Ishikawa (cell line): Measurements from ENCODE around the gene GLT8D2.

Source experiments
- CEBPB ChIP-seq: IDR thresholded peaks from 2 replicates; pipeline ENCODE4 v1.6.1; 2012
- CREB1 ChIP-seq: IDR thresholded peaks from 2 replicates; pipeline ENCODE4 v1.6.1; 2012; ENCODE audit warnings: low read depth
- EGR1 ChIP-seq: IDR thresholded peaks from 2 replicates; pipeline ENCODE4 v1.6.1; 2012
- EP300 ChIP-seq: IDR thresholded peaks from 2 replicates; pipeline ENCODE4 v1.6.1; 2012; ENCODE audit warnings: borderline replicate concordance
- FOXM1 ChIP-seq: IDR thresholded peaks from 2 replicates; pipeline ENCODE4 v1.6.1; 2012; ENCODE audit warnings: low read depth, borderline replicate concordance
- MAX ChIP-seq: IDR thresholded peaks from 2 replicates; pipeline ENCODE4 v1.6.1; 2012
- NFIC ChIP-seq: IDR thresholded peaks from 2 replicates; pipeline ENCODE4 v1.6.1; 2012
- RAD21 ChIP-seq: IDR thresholded peaks from 2 replicates; pipeline ENCODE4 v1.6.1; 2012; ENCODE audit warnings: low read depth
- REST ChIP-seq: IDR thresholded peaks from 2 replicates; pipeline ENCODE4 v1.6.1; 2012; ENCODE audit warnings: low read depth, mild to moderate bottlenecking
- TAF1 ChIP-seq: IDR thresholded peaks from 2 replicates; pipeline ENCODE4 v1.6.1; 2012; ENCODE audit warnings: low read depth, mild to moderate bottlenecking
- TCF12 ChIP-seq: IDR thresholded peaks from 2 replicates; pipeline ENCODE4 v1.6.1; 2012; ENCODE audit warnings: low read depth
- TEAD4 ChIP-seq: IDR thresholded peaks from 2 replicates; pipeline ENCODE4 v1.6.1; 2012
- YY1 ChIP-seq: IDR thresholded peaks from 2 replicates; pipeline ENCODE4 v1.6.1; 2012; ENCODE audit warnings: low read depth
- ZBTB7A ChIP-seq: IDR thresholded peaks from 2 replicates; pipeline ENCODE4 v1.6.1; 2012; ENCODE audit warnings: low read depth
- TF ChIP-seq, protein P1 (sequence below): IDR thresholded peaks from 2 replicates; pipeline ENCODE4 v1.6.1; 2012

GLT8D2 gene

DNA sequence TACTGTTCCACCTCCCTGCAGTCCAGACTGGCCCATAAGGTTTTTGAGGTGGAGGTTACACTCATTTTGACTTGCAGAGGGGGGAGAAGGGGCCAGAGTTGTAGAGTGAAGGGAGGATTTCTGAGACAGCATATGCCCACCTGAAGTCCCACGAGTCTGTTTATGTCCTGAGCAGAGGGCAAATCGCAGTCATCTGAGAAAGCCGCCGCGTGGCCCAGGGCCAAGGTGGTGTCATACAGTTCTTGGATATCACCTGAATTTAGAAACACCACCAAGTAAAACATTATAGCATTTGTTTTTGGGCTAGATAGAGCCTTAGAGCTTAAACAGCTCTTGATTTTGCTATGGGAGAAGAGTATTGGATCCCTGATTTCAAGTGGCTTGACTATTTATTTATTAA is 53.4 kb downstream of the GLT8D2 start:
- TF ChIP-seq YY1 (no peak), TEAD4 (no peak), CEBPB (no peak), RAD21 (no peak), NFIC (no peak), ZBTB7A (no peak), TAF1 (no peak), CREB1 (no peak), MAX (no peak), EP300 (no peak), TCF12 (no peak), FOXM1 (no peak), EGR1 (no peak)
- TF ChIP-seq, protein P1, sequence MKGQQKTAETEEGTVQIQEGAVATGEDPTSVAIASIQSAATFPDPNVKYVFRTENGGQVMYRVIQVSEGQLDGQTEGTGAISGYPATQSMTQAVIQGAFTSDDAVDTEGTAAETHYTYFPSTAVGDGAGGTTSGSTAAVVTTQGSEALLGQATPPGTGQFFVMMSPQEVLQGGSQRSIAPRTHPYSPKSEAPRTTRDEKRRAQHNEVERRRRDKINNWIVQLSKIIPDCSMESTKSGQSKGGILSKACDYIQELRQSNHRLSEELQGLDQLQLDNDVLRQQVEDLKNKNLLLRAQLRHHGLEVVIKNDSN = no peak

DNA sequence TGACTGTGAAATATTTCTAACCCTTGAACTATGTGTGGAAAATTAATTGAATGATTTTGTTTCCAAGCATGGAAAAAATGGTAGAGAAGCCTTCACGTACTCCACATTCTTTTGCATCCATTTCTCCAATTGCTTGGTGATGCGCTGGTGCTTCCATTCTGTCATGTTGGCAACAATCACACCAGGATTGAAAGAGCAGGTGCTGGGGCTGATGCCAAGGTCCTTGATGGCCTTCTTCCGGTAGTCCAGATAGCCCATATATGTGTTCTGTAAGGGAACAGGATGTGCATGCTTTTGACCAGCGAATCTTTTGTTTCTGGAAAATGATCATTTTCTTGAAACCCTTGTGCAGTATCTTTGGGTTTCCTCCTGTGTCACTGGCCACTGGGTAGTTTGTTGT is 55.8 kb downstream of the GLT8D2 start:
- TF ChIP-seq YY1 (no peak), MAX (no peak), RAD21 (no peak)

DNA sequence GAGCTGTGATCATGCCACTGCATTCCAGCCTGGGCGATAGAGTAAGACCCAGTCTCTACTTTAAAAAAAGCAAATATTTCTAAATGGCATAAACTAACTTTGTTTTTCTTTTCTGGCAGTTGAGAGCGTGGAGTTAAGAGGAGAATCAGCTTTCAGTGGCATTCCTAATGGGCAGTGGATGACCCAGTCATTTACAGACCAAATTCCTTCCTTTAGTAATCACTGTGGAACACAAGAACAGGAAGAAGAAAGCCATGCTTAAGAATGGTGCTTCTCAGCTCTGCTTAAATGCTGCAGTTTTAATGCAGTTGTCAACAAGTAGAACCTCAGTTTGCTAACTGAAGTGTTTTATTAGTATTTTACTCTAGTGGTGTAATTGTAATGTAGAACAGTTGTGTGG is 63.2 kb downstream of the GLT8D2 start:
- no peak for TF ChIP-seq EP300
- TF ChIP-seq EGR1 = no peak
- no peak for TF ChIP-seq MAX
- no peak for TF ChIP-seq RAD21
- TF ChIP-seq FOXM1 = no peak
- TF ChIP-seq CEBPB = no peak
- TF ChIP-seq NFIC = no peak
- TF ChIP-seq, protein P1 = no peak
- TF ChIP-seq CREB1 = no peak
- TF ChIP-seq YY1 = no peak
- TF ChIP-seq REST = no peak
- no peak for TF ChIP-seq ZBTB7A
- no peak for TF ChIP-seq TAF1
- TF ChIP-seq TEAD4 = no peak
- TF ChIP-seq TCF12 = no peak

DNA sequence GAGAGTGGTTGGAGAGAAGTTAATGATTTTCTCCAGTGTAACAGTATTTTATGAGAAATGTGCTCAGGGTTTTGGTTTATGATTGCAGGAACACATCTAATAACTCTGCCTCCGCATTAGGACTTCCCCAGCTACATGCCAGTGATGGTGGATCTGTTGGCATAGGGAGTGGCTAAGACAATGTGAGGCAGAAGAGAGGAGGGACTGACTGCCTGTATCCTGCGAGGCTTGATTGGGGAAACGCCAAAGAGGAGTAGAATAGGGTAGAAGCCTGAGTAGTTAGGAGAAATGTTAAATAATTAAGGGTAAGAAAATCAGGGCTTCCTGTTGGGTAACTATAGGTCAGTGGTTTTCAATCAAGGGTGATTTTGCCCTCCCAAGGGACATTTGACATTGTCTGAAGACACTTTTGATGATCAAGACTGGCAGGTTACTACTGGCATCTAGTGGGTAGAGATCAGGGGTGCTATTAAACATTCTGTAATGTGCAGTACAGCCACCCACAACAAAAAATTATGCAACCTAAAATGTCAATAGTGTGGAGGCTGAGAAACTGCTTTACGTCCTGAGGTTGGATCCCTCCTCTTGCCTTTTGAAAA is 71.5 kb downstream of the GLT8D2 start:
- TF ChIP-seq CEBPB = no peak
- TF ChIP-seq FOXM1 = no peak
- no peak for TF ChIP-seq EGR1
- TF ChIP-seq TAF1 = no peak
- TF ChIP-seq NFIC = no peak
- TF ChIP-seq, protein P1 = no peak
- no peak for TF ChIP-seq ZBTB7A
- TF ChIP-seq REST = no peak
- TF ChIP-seq EP300 = no peak
- no peak for TF ChIP-seq MAX
- no peak for TF ChIP-seq RAD21
- no peak for TF ChIP-seq CREB1
- no peak for TF ChIP-seq TEAD4
- no peak for TF ChIP-seq YY1
- TF ChIP-seq TCF12 = no peak

- no peak for TF ChIP-seq MAX
- no peak for TF ChIP-seq NFIC
- TF ChIP-seq RAD21 = no peak
- no peak for TF ChIP-seq TEAD4
- TF ChIP-seq REST = no peak
- no peak for TF ChIP-seq FOXM1
- no peak for TF ChIP-seq TAF1
- TF ChIP-seq YY1 = no peak
- TF ChIP-seq EGR1 = no peak
- TF ChIP-seq TCF12 = no peak
- TF ChIP-seq ZBTB7A = no peak
Observed at GRCh38 chr12:103975368-103975767, 74.6 kb downstream of the GLT8D2 start.
